Fibroblast of mammary gland (primary cell): ENCODE data around the gene ARHGAP10.

ENCODE experiments used
- DNase-seq: peaks from one replicate; pipeline ENCODE4 v3.0.0-alpha.2; 2010; ENCODE audit warnings: low read depth
- H3K4me3 ChIP-seq: 2 replicates; pipeline ENCODE4 v1.5.1; 2011; ENCODE audit warnings: low read depth, mild to moderate bottlenecking, low read length, moderate library complexity; ENCODE audit not compliant: control insufficient read depth
- CTCF ChIP-seq: conservative IDR thresholded peaks from 2 replicates; pipeline ENCODE4 v1.5.1; 2011; ENCODE audit warnings: low read depth, low read length, inconsistent platforms; ENCODE audit not compliant: control insufficient read depth, insufficient read depth

ARHGAP10 gene

GRCh38 chr4:148116264-148116663, 384.4 kb downstream of the ARHGAP10 start:
- no peak overlapping the region for H3K4me3 ChIP-seq
- peak; percentile 86 for DNase-seq
- TF ChIP-seq CTCF, result no peak

GRCh38 chr4:148116969-148117368, 385.1 kb downstream of the ARHGAP10 start:
- DNase-seq, result no peak
- no peak for TF ChIP-seq CTCF

GRCh38 chr4:148118179-148118578, 386.3 kb downstream of the ARHGAP10 start:
- DNase-seq, result no peak
- no peak overlapping the region for H3K4me3 ChIP-seq
- no peak for TF ChIP-seq CTCF

More at GRCh38 chr4:148116969-148117368, 385.1 kb downstream of the ARHGAP10 start:
- H3K4me3 ChIP-seq, result no peak overlapping the region

GRCh38 chr4:148118633-148119032, 386.7 kb downstream of the ARHGAP10 start:
- no peak for TF ChIP-seq CTCF
- DNase-seq, result no peak
- no peak overlapping the region for H3K4me3 ChIP-seq

- H3K4me3 ChIP-seq, result no peak overlapping the region
- no peak for DNase-seq
- no peak for TF ChIP-seq CTCF
These were observed 388.3 kb downstream of the ARHGAP10 start for GRCh38 chr4:148120216-148120615.
